Immature natural killer cell (primary cell): Measurements from ENCODE around the gene WAPL. TPM values are rescaled to one million over a fixed set of nuclear protein-coding genes. Genes with fewer than 3 reads are reported as not detected.

Experiments used
- DNase-seq, 3 donors: peaks; one replicate each; pipeline ENCODE4 v3.0.0; 2022; ENCODE audit warnings: mixed read lengths in 1 of 3
- H3K27ac Mint-ChIP-seq, 6 donors: one replicate each; pipeline ENCODE4 v1.8.0; 2020; ENCODE audit warnings: mixed read lengths in 6 of 6, mild to moderate bottlenecking in 5 of 6, inconsistent platforms in 4 of 6, moderate library complexity in 3 of 6
- H3K27me3 Mint-ChIP-seq, 3 donors: one replicate each; pipeline ENCODE4 v1.8.0; 2020 to 2021; ENCODE audit warnings: low read depth in 3 of 3, mild to moderate bottlenecking in 3 of 3, mixed read lengths in 3 of 3, moderate library complexity in 3 of 3, inconsistent platforms in 1 of 3
- H3K36me3 Mint-ChIP-seq, 3 donors: one replicate each; pipeline ENCODE4 v1.8.0; 2020; ENCODE audit warnings: mixed read lengths in 3 of 3, inconsistent platforms in 2 of 3, mild to moderate bottlenecking in 2 of 3
- H3K4me1 Mint-ChIP-seq, 2 donors: one replicate each; pipeline ENCODE4 v1.8.0; 2020; ENCODE audit warnings: inconsistent platforms in 2 of 2, mild to moderate bottlenecking in 2 of 2, mixed read lengths in 2 of 2, moderate library complexity in 1 of 2
- H3K4me3 Mint-ChIP-seq, 5 donors: one replicate each; pipeline ENCODE4 v1.8.0; 2020; ENCODE audit warnings: mild to moderate bottlenecking in 5 of 5, mixed read lengths in 5 of 5, inconsistent platforms in 3 of 5, moderate library complexity in 3 of 5
- H3K9me3 Mint-ChIP-seq, 6 donors: one replicate each; pipeline ENCODE4 v1.8.0; 2020; ENCODE audit warnings: mild to moderate bottlenecking in 6 of 6, mixed read lengths in 6 of 6, inconsistent platforms in 4 of 6, moderate library complexity in 3 of 6
- polyA plus RNA-seq, 3 donors: library from polyadenylated mRNA; unstranded; fragments of 300-500 nt; fragmentation: Illumina TruSeq; gene quantifications; one replicate each; pipeline ENCODE4 v1.2.3, GENCODE V29; 2021

WAPL gene
- polyA plus RNA-seq, 3 donors from 2014 or later, result 19.7 to 40.4 (median 21.1) TPM

DNA sequence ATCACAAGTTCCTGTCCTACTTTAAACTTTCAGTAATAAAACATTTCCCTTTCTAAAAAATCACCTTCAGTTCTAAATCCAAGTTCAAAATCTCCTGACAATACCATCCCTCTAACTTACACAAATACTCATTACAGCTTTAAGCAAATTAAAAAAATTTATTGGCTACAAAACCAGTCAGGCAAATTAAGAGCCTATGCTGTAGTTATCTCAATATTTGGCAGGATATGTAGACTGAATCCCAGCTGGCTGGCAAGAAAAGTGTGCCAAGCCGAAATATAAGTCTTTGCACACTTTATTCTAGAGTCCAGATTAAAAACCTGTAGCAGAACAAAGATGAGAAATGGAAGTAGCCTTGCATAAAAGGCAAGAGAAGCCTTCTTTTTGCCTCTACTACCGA lies 9.5 kb downstream of the WAPL start:
- Mint-ChIP-seq H3K36me3 (peaks cover 6 to 13% (median 7%) of the 10 kb centered on the region in 3 donors), H3K4me3 (peak overlapping the region in 2 of 5 donors; percentile 4 to 11), H3K27ac (peak overlapping the region in 1 of 6 donors; percentile 29), H3K9me3 (no peaks in the 10 kb centered on the region), H3K4me1 (peaks cover 46 to 59% of the 10 kb centered on the region in 2 donors), H3K27me3 (peaks cover 0 to 3% (median 0%) of the 10 kb centered on the region in 3 donors)
- no peak for DNase-seq

GRCh38 chr10:86511027-86511865 lies 10.3 kb downstream of the WAPL start:
- no peak for DNase-seq
- Mint-ChIP-seq H3K9me3 (no peaks in the 10 kb centered on the region), H3K4me1 (peaks cover 43 to 50% of the 10 kb centered on the region in 2 donors), H3K36me3 (peaks cover 3 to 10% (median 4%) of the 10 kb centered on the region in 3 donors), H3K4me3 (no peak overlapping the region), H3K27ac (no peak overlapping the region), H3K27me3 (no peaks in the 10 kb centered on the region)

DNA sequence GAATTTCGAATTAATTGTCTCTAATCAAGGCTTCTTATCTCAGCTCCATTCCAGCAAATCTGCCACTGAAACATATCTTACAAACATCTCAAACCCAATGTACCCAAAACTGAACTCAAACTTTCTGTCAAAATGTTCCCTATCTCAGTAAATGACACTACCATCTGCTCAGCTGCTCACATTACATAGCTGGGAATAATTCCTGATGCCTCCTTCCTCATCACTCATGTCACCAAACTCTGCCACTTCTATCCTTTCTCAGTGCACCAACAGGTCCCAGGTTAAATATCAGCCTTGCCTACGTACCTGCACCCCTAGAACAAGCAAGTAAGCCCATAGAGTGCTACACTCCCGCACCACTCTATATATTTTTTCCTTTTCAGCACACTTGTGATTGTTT lies 12.4 kb downstream of the WAPL start:
- H3K27me3 Mint-ChIP-seq, result no peaks in the 10 kb centered on the region
- no peaks in the 10 kb centered on the region for H3K9me3 Mint-ChIP-seq
- no peak overlapping the region for H3K4me3 Mint-ChIP-seq
- H3K4me1 Mint-ChIP-seq, result peaks cover 33 to 34% of the 10 kb centered on the region in 2 donors
- H3K27ac Mint-ChIP-seq, result no peak overlapping the region
- DNase-seq, result no peak
- peaks cover 0 to 2% (median 2%) of the 10 kb centered on the region in 3 donors for H3K36me3 Mint-ChIP-seq

GRCh38 chr10:86508217-86508616 lies 13.4 kb downstream of the WAPL start:
- no peak overlapping the region for H3K27ac Mint-ChIP-seq
- DNase-seq, result no peak
- no peak overlapping the region for H3K4me3 Mint-ChIP-seq
- no peaks in the 10 kb centered on the region for H3K9me3 Mint-ChIP-seq
- peaks cover 0 to 1% (median 0%) of the 10 kb centered on the region in 3 donors for H3K27me3 Mint-ChIP-seq
- peaks cover 25 to 30% of the 10 kb centered on the region in 2 donors for H3K4me1 Mint-ChIP-seq
- peaks cover 0 to under 1% (median 0%) of the 10 kb centered on the region in 3 donors for H3K36me3 Mint-ChIP-seq

DNA sequence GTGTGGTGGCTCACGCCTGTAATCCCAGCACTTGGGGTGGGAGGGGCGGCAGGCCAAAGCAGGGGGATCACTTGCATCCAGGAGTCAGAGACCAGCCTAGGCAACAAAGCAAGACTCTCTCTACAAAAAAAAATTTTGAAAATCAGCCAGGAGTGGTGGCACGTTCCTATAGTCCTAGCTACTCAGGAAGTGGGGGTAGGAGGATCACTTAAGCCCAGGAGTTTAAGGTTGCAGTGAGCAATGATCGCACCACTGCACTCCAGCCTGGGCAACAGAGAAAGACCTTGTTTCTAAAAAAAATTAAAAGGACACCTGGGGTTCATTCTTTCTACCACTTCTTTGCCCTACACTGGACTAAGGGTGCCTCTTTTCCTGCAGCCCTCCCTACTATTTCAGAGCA lies 15.1 kb downstream of the WAPL start:
- H3K36me3 Mint-ChIP-seq, result peaks cover 0 to 4% (median 0%) of the 10 kb centered on the region in 3 donors
- no peaks in the 10 kb centered on the region for H3K9me3 Mint-ChIP-seq
- no peak overlapping the region for H3K4me3 Mint-ChIP-seq
- DNase-seq, result no peak
- peaks cover 26 to 29% of the 10 kb centered on the region in 2 donors for H3K4me1 Mint-ChIP-seq
- H3K27me3 Mint-ChIP-seq, result peaks cover 0 to 4% (median 0%) of the 10 kb centered on the region in 3 donors
- H3K27ac Mint-ChIP-seq, result peak overlapping the region in 3 of 6 donors; percentile 21 to 50 (median 41)

GRCh38 chr10:86506062-86506461 lies 15.5 kb downstream of the WAPL start:
- Mint-ChIP-seq H3K27me3 (peaks cover 0 to 4% (median 0%) of the 10 kb centered on the region in 3 donors), H3K36me3 (peaks cover 0 to 4% (median 3%) of the 10 kb centered on the region in 3 donors), H3K4me1 (peaks cover 26 to 31% of the 10 kb centered on the region in 2 donors), H3K27ac (peak overlapping the region in 5 of 6 donors; percentile 41 to 77 (median 50)), H3K4me3 (no peak overlapping the region), H3K9me3 (no peaks in the 10 kb centered on the region)
- no peak for DNase-seq

GRCh38 chr10:86504510-86504909 lies 17.1 kb downstream of the WAPL start:
- H3K27ac Mint-ChIP-seq, result peak overlapping the region in 1 of 6 donors; percentile 58
- H3K4me3 Mint-ChIP-seq, result no peak overlapping the region
- no peak for DNase-seq
- H3K9me3 Mint-ChIP-seq, result no peaks in the 10 kb centered on the region
- peaks cover 0 to 4% (median 0%) of the 10 kb centered on the region in 3 donors for H3K27me3 Mint-ChIP-seq
- peaks cover 6 to 11% (median 11%) of the 10 kb centered on the region in 3 donors for H3K36me3 Mint-ChIP-seq
- H3K4me1 Mint-ChIP-seq, result peaks cover 39 to 41% of the 10 kb centered on the region in 2 donors

DNA sequence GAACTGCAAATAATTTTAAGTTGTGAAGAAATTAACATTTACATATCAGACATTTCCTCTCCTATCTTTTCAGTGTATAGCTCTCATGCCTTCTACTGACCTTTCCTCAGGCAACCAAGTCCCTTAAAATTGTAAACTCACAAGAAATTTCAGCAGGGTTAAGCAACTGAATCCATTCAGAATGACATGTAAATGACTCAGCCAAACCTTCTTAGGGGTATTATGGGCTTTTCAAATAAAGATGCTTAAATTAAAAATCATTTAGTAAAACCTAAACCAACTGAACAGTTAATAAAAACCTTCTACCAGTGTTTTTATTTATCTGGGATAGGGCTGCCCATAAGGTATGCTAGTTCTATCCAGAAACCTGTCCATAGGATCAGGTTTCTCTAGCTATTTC lies 20.7 kb downstream of the WAPL start:
- Mint-ChIP-seq H3K36me3 (peaks cover 6 to 18% (median 18%) of the 10 kb centered on the region in 3 donors), H3K9me3 (no peaks in the 10 kb centered on the region), H3K4me1 (peaks cover 45 to 74% of the 10 kb centered on the region in 2 donors), H3K27me3 (peaks cover 0 to 4% (median 0%) of the 10 kb centered on the region in 3 donors), H3K4me3 (no peak overlapping the region), H3K27ac (peak overlapping the region in 2 of 6 donors; percentile 14 to 41)
- DNase-seq, result no peak

DNA sequence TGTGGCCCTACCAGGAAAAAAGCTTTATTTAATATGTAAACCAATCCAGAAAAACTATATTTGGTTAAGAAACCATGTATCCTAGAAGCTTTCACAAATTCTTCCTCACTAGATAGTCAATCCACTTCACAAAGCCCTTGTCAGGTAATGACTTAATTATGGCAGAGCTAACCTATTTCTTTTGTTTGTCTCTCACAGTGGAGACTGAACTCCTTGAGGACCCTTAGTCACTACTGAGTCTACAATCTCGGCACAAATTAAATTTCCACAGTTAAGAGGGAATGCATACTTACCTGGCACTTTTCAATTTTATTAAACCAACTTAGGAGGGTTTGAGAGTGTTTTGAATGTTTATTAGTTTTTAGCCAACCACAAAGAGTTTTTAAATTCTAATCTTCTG lies 23.0 kb downstream of the WAPL start:
- peaks cover 0 to 4% (median 0%) of the 10 kb centered on the region in 3 donors for H3K27me3 Mint-ChIP-seq
- peaks cover 44 to 94% of the 10 kb centered on the region in 2 donors for H3K4me1 Mint-ChIP-seq
- peaks cover 6 to 23% (median 18%) of the 10 kb centered on the region in 3 donors for H3K36me3 Mint-ChIP-seq
- no peaks in the 10 kb centered on the region for H3K9me3 Mint-ChIP-seq
- no peak for DNase-seq
- peak overlapping the region in 2 of 6 donors; percentile 14 to 38 for H3K27ac Mint-ChIP-seq
- H3K4me3 Mint-ChIP-seq, result no peak overlapping the region

- no peak for DNase-seq
- Mint-ChIP-seq H3K27me3 (no peaks in the 10 kb centered on the region), H3K4me1 (peaks cover 36 to 86% of the 10 kb centered on the region in 2 donors), H3K9me3 (no peaks in the 10 kb centered on the region), H3K4me3 (no peak overlapping the region), H3K36me3 (peaks cover 6 to 20% (median 18%) of the 10 kb centered on the region in 3 donors), H3K27ac (no peak overlapping the region)
These were observed 24.0 kb downstream of the WAPL start for GRCh38 chr10:86497621-86498020.

GRCh38 chr10:86489960-86490612 lies 31.5 kb downstream of the WAPL start:
- H3K27me3 Mint-ChIP-seq, result no peaks in the 10 kb centered on the region
- H3K4me1 Mint-ChIP-seq, result peaks cover 3 to 51% of the 10 kb centered on the region in 2 donors
- H3K27ac Mint-ChIP-seq, result peak overlapping the region in 2 of 6 donors; percentile 29 to 32
- no peak for DNase-seq
- H3K9me3 Mint-ChIP-seq, result no peaks in the 10 kb centered on the region
- H3K36me3 Mint-ChIP-seq, result peaks cover 0 to 15% (median 4%) of the 10 kb centered on the region in 3 donors
- H3K4me3 Mint-ChIP-seq, result no peak overlapping the region

DNA sequence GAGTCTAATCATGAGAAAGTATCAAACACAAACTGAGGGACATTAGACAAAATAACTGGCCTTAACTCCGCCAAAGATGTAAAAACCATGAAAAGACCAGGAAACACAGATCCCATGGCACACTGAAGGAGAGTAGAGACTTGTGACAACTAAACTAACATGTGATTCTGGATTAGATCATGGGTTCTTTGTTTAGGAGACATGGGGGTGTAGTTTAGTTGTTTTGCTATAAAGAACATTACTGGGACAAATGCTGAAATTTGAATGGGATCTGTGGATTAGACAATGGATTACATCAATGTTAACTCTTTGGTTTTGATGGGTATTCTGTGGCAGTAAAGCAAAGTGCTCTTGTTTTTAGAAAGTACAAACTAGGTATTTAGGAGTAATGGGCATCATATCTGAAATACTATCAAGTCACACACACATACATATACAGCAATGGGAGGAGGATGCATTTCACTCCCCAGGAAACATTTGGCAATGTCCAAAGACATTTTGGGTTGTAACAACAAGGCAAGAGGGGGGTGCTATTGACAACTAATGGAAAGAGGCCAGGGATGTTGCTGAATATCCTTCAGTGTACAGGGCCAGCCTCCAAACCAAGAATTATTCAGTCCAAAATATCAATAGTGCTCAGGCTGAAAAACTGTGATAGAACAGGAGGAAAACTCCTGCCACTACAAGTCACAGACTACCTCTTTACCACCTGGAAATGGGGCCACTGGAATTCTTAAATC lies 32.4 kb downstream of the WAPL start:
- H3K36me3 Mint-ChIP-seq, result peaks cover 0 to 15% (median 4%) of the 10 kb centered on the region in 3 donors
- H3K9me3 Mint-ChIP-seq, result no peaks in the 10 kb centered on the region
- peak overlapping the region in 2 of 6 donors; percentile 39 to 66 for H3K27ac Mint-ChIP-seq
- H3K4me3 Mint-ChIP-seq, result no peak overlapping the region
- DNase-seq, result no peak
- H3K27me3 Mint-ChIP-seq, result no peaks in the 10 kb centered on the region
- H3K4me1 Mint-ChIP-seq, result peaks cover 1 to 43% of the 10 kb centered on the region in 2 donors

GRCh38 chr10:86486856-86487255 lies 34.7 kb downstream of the WAPL start:
- H3K36me3 Mint-ChIP-seq, result peaks cover 4 to 17% (median 6%) of the 10 kb centered on the region in 3 donors
- no peak for DNase-seq
- no peak overlapping the region for H3K4me3 Mint-ChIP-seq
- H3K4me1 Mint-ChIP-seq, result peaks cover 1 to 36% of the 10 kb centered on the region in 2 donors
- no peaks in the 10 kb centered on the region for H3K9me3 Mint-ChIP-seq
- no peaks in the 10 kb centered on the region for H3K27me3 Mint-ChIP-seq
- peak overlapping the region in 1 of 6 donors; percentile 31 for H3K27ac Mint-ChIP-seq
